Spleen (tissue), 7 donors: Measurements from ENCODE around the gene AFAP1L1.

Experiments
- POLR2A ChIP-seq, 3 donors: fragments of 450-650 bp; IDR thresholded peaks; one replicate each; pipeline ENCODE4 v1.5.1; 2017; ENCODE audit warnings: antibody characterized with exemption in 3 of 3, mild to moderate bottlenecking in 1 of 3
- POLR2AphosphoS5 ChIP-seq, 3 donors: sonication (generic); formaldehyde crosslinking; IDR thresholded peaks; one replicate each; pipeline ENCODE4 v1.5.1; 2017; ENCODE audit warnings: antibody characterized with exemption in 3 of 3
- TF ChIP-seq, protein P1 (sequence below), 11 experiments: fragments of 200-600 bp in 7 of 11; fragments of 450-650 bp in 4 of 11; sonication (generic) in 4 of 11; IDR thresholded peaks in 8 of 11; conservative IDR thresholded peaks in 3 of 11; 1 replicate in 7 of 11; 2 replicates in 4 of 11; pipeline versions ENCODE4 v1.4.0 to v1.8.0; 2016 to 2021; ENCODE audit warnings: antibody characterized with exemption in 11 of 11, inconsistent platforms in 4 of 11, mild to moderate bottlenecking in 1 of 11
- donor health status: DM: no; HTN: no; CAD: no; lungs with moderate emphysema.
- donor health status: DM: no; HTN: no; CAD: no.
- donor health status: DM: no; HTN: no; CAD: no.

DNA sequence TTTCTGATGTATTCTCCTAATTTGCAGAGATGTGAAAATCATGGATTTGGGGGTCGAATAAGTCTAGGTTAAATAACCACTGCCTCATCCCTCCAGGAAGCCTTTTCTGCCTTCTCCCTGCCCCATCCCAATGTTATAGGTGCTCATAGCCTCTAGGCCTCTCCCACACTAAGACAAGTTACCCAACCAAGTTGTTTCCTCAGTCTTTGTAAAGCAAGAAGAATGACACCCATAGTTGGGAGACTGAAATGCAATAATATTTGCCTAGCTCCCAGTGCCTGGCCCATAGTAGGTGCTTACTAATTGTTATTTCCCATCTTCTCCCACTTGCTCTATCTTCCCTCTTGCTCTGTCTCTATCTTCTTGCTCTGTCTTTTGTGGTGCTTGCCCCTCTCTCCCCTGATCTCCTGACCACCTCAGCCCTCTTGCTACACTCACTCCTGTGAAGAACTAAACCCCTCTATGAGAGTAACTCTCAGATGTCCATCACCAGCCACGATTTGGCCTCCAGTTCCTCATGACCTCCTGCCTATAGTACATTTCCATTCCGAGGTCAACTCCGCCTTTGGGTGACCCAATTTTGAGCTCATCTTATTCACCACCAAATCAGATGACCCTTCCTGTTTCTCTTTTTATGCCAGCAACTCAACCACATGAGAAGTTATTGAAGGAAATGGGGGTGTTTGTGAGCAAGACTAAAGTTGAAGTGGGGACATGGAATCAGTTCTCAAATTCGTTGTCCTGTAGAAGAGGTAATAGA lies 7.0 kb downstream of the AFAP1L1 start:
- TF ChIP-seq, protein P1, sequence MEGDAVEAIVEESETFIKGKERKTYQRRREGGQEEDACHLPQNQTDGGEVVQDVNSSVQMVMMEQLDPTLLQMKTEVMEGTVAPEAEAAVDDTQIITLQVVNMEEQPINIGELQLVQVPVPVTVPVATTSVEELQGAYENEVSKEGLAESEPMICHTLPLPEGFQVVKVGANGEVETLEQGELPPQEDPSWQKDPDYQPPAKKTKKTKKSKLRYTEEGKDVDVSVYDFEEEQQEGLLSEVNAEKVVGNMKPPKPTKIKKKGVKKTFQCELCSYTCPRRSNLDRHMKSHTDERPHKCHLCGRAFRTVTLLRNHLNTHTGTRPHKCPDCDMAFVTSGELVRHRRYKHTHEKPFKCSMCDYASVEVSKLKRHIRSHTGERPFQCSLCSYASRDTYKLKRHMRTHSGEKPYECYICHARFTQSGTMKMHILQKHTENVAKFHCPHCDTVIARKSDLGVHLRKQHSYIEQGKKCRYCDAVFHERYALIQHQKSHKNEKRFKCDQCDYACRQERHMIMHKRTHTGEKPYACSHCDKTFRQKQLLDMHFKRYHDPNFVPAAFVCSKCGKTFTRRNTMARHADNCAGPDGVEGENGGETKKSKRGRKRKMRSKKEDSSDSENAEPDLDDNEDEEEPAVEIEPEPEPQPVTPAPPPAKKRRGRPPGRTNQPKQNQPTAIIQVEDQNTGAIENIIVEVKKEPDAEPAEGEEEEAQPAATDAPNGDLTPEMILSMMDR (IDR thresholded peaks at IDR 0.05 in 8 of 11, conservative IDR thresholded peaks at IDR 0.05 in 3 of 11): no peak
- TF ChIP-seq POLR2AphosphoS5 (IDR thresholded peaks at IDR 0.05) (no peak), POLR2A (IDR thresholded peaks at IDR 0.05) (no peak)
